Activated CD4-positive, alpha-beta T cell treated with anti-CD3 and anti-CD28 coated beads, Interleukin-2, amount 50 U/mL, for 24 hours (primary cell): ENCODE measurements around the gene GTF2A1.

ENCODE experiments used
- DNase-seq, 2 donors: peaks; one replicate each; pipeline ENCODE4 v3.0.0-alpha.2; 2020; ENCODE audit warnings: low read depth in 1 of 2, low spot score in 1 of 2

GTF2A1 gene

DNA sequence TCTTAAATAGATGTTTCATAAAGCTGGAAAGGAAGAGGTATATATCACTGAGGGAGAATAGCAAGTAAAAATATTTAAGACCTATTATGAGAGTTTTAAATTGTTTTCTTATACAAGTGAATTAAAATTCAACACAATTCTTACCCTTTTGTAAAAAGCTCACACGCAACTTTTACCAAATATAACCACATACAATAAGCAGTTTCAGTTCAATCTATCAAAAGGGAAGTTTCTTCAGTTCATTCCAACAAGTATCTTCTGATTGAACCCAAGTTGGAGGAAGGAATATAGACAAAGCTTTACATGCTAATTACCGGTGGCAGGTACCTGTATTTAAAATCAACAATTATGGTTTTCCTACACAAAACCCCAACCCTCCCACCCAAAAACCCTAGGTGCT is 41.1 kb downstream of the GTF2A1 start:
- DNase-seq: no peak

GRCh38 chr14:81178063-81178462 is 42.7 kb downstream of the GTF2A1 start:
- no peak for DNase-seq

GRCh38 chr14:81177225-81177624 is 43.5 kb downstream of the GTF2A1 start:
- no peak for DNase-seq

DNA sequence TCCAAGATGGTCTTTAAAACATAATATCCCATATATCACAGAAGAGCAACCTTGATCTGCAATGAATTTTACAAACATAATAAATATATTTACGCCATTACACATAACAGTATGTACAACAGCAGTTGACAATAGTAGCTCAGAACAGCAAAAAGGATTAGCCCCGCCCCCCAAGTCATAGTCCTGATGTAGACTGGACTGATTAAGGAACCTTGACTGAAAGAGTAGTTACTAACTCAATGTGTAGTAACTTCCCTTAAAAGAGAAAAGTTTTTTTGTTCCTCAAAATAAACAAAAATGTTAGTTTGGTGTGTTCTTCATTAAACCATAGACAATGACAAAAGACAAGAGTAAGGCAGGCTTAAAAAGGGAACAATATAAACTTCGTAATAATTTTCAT is 44.5 kb downstream of the GTF2A1 start:
- no peak for DNase-seq

GRCh38 chr14:81172881-81173280 is 47.9 kb downstream of the GTF2A1 start:
- no peak for DNase-seq

- DNase-seq: no peak
Observed at GRCh38 chr14:81172353-81172752, 48.4 kb downstream of the GTF2A1 start.

- no peak for DNase-seq
Observed at GRCh38 chr14:81170829-81171195, 49.9 kb downstream of the GTF2A1 start.

DNA sequence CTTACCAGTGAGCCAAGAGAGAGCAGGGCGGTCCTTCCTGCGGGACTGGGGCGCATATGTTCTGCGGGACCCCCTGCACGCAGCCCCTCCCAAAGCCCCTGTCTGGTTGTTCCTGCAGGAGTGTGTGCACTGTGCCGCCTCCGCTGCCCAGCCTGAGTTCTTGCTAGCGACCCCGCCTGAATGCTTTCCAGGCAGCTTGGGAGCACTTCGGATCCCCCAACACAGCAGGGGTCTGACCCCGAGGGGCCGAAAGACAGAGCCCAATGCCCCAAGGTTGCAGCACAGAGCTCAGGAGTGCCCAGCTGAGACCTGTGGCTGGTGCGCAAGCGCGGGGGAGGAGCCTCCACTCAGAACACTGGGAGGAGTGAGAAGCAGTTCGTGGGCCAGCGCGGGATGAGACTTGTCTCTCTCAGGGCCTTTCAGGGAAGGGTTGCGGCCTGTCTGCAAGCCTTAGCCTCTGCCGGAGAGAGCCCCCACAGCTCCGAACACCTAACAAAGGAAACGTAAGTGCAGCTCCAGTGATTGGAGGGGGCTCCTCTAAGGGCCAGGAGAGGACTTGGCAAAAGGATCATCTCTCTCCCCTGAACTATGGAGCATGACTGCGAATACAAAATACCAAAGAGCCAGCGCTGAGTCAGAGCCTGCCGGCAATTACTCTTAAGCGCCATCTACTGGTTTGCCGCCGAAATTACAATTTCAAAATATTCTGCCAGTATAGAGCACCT is 50.5 kb downstream of the GTF2A1 start:
- peak; percentile 82 to 83 for DNase-seq

- DNase-seq: no peak
Observed at GRCh38 chr14:81169711-81170103, 51.1 kb downstream of the GTF2A1 start.

- no peak for DNase-seq
Observed at GRCh38 chr14:81169267-81169666, 51.5 kb downstream of the GTF2A1 start.

- DNase-seq: no peak
Observed at GRCh38 chr14:81166121-81166520, 54.6 kb downstream of the GTF2A1 start.

- DNase-seq: no peak
Observed at GRCh38 chr14:81165188-81165587, 55.6 kb downstream of the GTF2A1 start.

DNA sequence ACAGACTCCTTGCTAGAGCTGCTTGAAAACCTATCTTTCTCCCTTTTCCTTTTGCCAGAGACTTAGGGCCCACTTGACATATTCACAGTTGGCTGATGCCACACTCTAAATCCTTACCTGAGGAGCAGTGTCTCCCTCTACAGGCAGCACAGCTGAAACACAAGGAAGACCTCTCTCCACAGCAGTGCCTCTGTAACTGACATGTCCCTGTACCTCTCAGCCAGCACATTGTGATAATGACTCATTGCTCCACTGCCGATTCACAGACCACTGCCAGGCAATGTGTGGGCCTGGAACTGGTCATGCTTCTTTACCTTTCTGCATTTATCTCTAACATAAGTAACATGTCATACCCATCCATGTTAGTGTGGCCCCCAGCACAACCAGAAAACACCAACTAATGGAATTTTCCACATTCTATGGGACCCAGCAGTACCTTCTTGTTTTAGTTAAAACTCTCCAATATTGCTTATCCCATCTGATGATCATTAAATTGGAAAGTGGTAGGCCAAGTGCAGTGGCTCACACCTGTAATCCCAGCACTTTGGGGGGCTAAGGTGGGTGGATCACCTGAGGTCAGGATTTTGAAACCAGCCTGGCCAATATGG is 56.5 kb downstream of the GTF2A1 start:
- DNase-seq: peak in 1 of 2 donors; percentile 46

GRCh38 chr14:81162941-81163340 is 57.8 kb downstream of the GTF2A1 start:
- no peak for DNase-seq

GRCh38 chr14:81161749-81162148 is 59.0 kb downstream of the GTF2A1 start:
- DNase-seq: no peak

- DNase-seq: no peak
Observed at GRCh38 chr14:81161088-81161487, 59.7 kb downstream of the GTF2A1 start.

DNA sequence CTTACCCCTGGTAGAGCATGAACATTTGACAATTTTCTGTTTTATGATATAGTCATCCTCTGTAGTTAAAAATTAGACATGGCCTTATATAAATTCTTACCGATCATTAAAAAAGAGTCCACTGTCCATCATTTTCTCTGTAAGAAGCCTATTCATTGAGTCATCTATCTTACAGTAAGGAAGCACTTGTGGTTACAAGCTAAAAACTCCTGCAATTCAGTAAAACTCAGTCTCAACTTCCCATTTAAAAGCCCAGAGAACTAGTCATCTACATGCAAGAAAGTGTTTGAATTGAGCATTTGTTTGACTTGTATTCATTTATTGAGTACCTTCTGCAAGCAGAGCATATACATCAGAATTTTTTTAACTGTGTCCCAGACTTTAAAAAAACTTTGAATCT is 63.3 kb downstream of the GTF2A1 start:
- DNase-seq: no peak

- no peak for DNase-seq
Observed at GRCh38 chr14:81153187-81153586, 67.6 kb downstream of the GTF2A1 start.

GRCh38 chr14:81148635-81149034 is 72.1 kb downstream of the GTF2A1 start:
- DNase-seq: no peak

DNA sequence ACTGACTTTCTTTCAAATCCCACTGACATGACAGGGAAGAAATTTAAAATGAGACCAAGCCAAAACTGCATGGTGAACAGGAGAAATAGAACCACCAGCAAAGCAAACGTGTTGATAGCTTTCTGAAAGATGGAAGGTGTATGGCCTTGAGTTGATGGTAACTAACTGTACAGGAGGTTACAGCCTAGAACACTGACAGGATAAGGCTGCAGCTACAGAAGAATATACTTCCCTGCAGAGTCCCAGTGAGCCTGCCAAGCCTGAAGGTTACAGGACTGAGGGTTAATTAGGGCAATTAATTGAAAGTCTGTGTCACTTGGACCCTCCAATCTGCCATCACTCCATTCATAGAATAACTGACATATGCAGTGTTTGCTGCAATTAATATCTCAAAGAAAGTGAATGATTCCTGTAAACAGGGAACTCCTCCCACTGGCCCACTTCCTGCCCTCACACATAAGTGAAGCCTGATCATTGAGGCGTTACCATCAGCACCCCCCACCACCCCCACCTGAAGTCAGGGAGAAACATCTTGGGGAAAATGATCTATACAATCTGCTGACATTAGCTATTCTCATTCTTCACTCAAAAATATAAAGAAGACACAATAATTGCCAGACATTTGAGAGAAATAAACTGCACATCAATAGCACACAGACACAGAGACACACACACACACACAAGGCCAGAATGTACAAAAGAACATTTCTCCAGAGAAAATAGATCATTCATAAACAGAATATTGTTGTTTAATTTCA is 73.4 kb downstream of the GTF2A1 start:
- no peak for DNase-seq

DNA sequence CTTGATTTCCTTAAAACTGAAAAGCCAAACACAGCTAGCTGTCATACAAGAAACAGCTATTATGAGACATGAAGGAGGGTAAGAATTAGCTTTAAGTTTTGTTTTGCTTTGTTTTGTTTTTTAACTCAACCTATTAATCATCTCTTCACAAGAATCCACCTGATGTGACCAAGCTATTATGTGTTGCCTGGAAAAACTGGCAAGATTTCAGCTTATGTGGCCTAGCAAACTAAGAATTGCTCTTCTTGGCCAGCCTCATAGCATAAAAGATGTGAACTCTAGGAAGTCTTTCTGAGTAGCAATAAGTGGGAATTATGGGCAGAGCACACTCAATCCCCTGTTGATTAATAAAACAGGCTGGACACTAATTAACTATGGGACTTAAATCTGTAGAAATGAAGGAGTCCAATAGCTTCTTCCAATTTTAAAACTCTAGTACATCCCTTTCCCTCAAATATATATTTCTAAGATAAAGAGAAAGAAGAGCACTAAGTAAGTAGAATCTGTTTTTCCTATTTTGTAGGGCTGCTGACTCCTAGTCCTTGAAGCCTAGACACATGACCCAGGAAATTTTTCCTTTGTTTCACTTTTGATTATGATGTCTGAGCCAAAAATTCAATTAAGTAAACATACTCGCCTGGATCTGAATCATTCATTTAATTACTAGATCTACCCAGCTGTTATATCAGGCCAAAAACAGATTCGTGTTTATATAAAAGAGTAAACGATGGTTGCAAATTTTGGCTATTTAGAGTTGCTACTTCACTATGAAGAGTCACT is 75.7 kb downstream of the GTF2A1 start:
- DNase-seq: no peak

DNA sequence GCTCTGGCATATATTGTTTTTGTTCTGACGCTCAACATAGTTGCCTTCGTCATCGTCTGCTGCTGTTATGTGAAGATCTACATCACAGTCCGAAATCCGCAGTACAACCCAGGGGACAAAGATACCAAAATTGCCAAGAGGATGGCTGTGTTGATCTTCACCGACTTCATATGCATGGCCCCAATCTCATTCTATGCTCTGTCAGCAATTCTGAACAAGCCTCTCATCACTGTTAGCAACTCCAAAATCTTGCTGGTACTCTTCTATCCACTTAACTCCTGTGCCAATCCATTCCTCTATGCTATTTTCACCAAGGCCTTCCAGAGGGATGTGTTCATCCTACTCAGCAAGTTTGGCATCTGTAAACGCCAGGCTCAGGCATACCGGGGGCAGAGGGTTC is 77.0 kb downstream of the GTF2A1 start:
- DNase-seq: no peak
